Middle frontal gyrus (tissue), 1 donor: ENCODE measurements around the gene MAX.

Source experiments
- DNase-seq: peaks from one replicate; pipeline ENCODE4 v3.0.0-alpha.2; 2015; ENCODE audit warnings: low spot score; ENCODE audit errors: extremely low spot score

The MAX gene

GRCh38 chr14:65073605-65074201, 28.6 kb downstream of the MAX start:
- no peak for DNase-seq

GRCh38 chr14:65072937-65073336, 29.4 kb downstream of the MAX start:
- no peak for DNase-seq

- no peak for DNase-seq
Observed at GRCh38 chr14:65072256-65072655, 30.1 kb downstream of the MAX start.

GRCh38 chr14:65071544-65071943, 30.8 kb downstream of the MAX start:
- no peak for DNase-seq

GRCh38 chr14:65070471-65070976, 31.8 kb downstream of the MAX start:
- no peak for DNase-seq

- no peak for DNase-seq
Observed at GRCh38 chr14:65069874-65070413, 32.4 kb downstream of the MAX start.

- DNase-seq, result no peak
Observed at GRCh38 chr14:65065719-65066118, 36.6 kb downstream of the MAX start.

- no peak for DNase-seq
Observed at GRCh38 chr14:65062096-65063075, 39.9 kb downstream of the MAX start.

GRCh38 chr14:65057695-65058094, 44.6 kb downstream of the MAX start:
- no peak for DNase-seq

GRCh38 chr14:65054471-65055085, 47.7 kb downstream of the MAX start:
- DNase-seq, result no peak

GRCh38 chr14:65053466-65053865, 48.9 kb downstream of the MAX start:
- DNase-seq, result no peak

- DNase-seq, result no peak
Observed at GRCh38 chr14:65052832-65053231, 49.5 kb downstream of the MAX start.

- no peak for DNase-seq
Observed at GRCh38 chr14:65045709-65046108, 56.6 kb downstream of the MAX start.

- no peak for DNase-seq
Observed at GRCh38 chr14:65045006-65045405, 57.3 kb downstream of the MAX start.

GRCh38 chr14:65044596-65044959, 57.7 kb downstream of the MAX start:
- no peak for DNase-seq

- no peak for DNase-seq
Observed at GRCh38 chr14:65043893-65044595, 58.3 kb downstream of the MAX start.

GRCh38 chr14:65042731-65043372, 59.5 kb downstream of the MAX start:
- DNase-seq, result no peak

- DNase-seq, result no peak
Observed at GRCh38 chr14:65042296-65042695, 60.0 kb downstream of the MAX start.

GRCh38 chr14:65041434-65041915, 60.8 kb downstream of the MAX start:
- no peak for DNase-seq

- no peak for DNase-seq
Observed at GRCh38 chr14:65040666-65041433, 61.5 kb downstream of the MAX start.
